GM23338 (cell line): ENCODE measurements around the gene COG2. TPM values are rescaled to one million over a fixed set of nuclear protein-coding genes. Genes with fewer than 3 reads are reported as not detected.
A peak's percentile ranks its signal among the peaks of the same experiment; 100 is the strongest.

Source experiments
- ATAC-seq: fragments of 200-7000 bp; cut with Tn5 transposase; 3 replicates; pipeline ENCODE4 v1.9.1; 2020
- DNase-seq: peaks from one replicate; pipeline ENCODE4 v3.0.0-alpha.2; 2015; ENCODE audit warnings: low spot score
- H2AFZ ChIP-seq: fragments of 200-600 bp; sonication (generic); 2 replicates; pipeline ENCODE4 v1.8.0; 2016; ENCODE audit warnings: antibody characterized with exemption, mild to moderate bottlenecking, moderate library complexity
- H3F3A ChIP-seq: fragments of 200-600 bp; sonication (generic); replicated peaks from 2 replicates; pipeline ENCODE4 v1.8.0; 2017; ENCODE audit warnings: antibody characterized with exemption, mixed run types, low read depth
- H3K27ac ChIP-seq: fragments of 200-600 bp; sonication (generic); 2 replicates; pipeline ENCODE4 v1.6.1; 2016; ENCODE audit warnings: low read depth
- H3K27me3 ChIP-seq: fragments of 200-600 bp; sonication (generic); 2 replicates; pipeline ENCODE4 v1.8.0; 2016; ENCODE audit warnings: mild to moderate bottlenecking, mixed run types, moderate library complexity; ENCODE audit not compliant: insufficient read depth
- H3K36me3 ChIP-seq: fragments of 200-600 bp; sonication (generic); 2 replicates; pipeline ENCODE4 v1.8.0; 2016; ENCODE audit warnings: mild to moderate bottlenecking; ENCODE audit not compliant: insufficient read depth
- H3K4me1 ChIP-seq: fragments of 200-600 bp; sonication (generic); 2 replicates; pipeline ENCODE4 v1.8.0; 2016; ENCODE audit warnings: mild to moderate bottlenecking, moderate library complexity; ENCODE audit not compliant: insufficient read depth
- H3K4me2 ChIP-seq: fragments of 200-600 bp; sonication (generic); 2 replicates; pipeline ENCODE4 v1.7.1; 2017; ENCODE audit warnings: mixed run types
- H3K4me3 ChIP-seq: fragments of 200-600 bp; sonication (generic); 2 replicates; pipeline ENCODE4 v1.6.1; 2016; ENCODE audit warnings: mixed run types
- H3K79me2 ChIP-seq: fragments of 200-600 bp; sonication (generic); replicated peaks from 2 replicates; pipeline ENCODE4 v1.8.0; 2017; ENCODE audit warnings: mild to moderate bottlenecking; ENCODE audit not compliant: insufficient read depth
- H3K9me2 ChIP-seq: fragments of 200-600 bp; sonication (generic); 2 replicates; pipeline ENCODE4 v1.8.0; 2017; ENCODE audit not compliant: insufficient read depth
- H4K20me1 ChIP-seq: fragments of 200-600 bp; sonication (generic); replicated peaks from 2 replicates; pipeline ENCODE4 v1.8.0; 2017; ENCODE audit warnings: mild to moderate bottlenecking; ENCODE audit not compliant: insufficient read depth
- H3K27ac Mint-ChIP-seq: 2 replicates; pipeline ENCODE4 v1.8.0; 2020; ENCODE audit warnings: inconsistent platforms, mild to moderate bottlenecking, moderate library complexity, mixed read lengths
- H3K27me3 Mint-ChIP-seq: 3 replicates; pipeline ENCODE4 v1.8.0; 2022; ENCODE audit warnings: low read depth, mild to moderate bottlenecking, moderate library complexity, mixed read lengths, inconsistent platforms; ENCODE audit not compliant: insufficient read depth, poor library complexity
- H3K36me3 Mint-ChIP-seq: 3 replicates; pipeline ENCODE4 v1.8.0; 2021; ENCODE audit warnings: low read depth, mild to moderate bottlenecking, inconsistent platforms, moderate library complexity, mixed read lengths
- H3K4me1 Mint-ChIP-seq: 3 replicates; pipeline ENCODE4 v1.8.0; 2020; ENCODE audit warnings: mild to moderate bottlenecking, inconsistent platforms, mixed read lengths
- H3K4me3 Mint-ChIP-seq: 3 replicates; pipeline ENCODE4 v1.8.0; 2021; ENCODE audit warnings: moderate library complexity, mild to moderate bottlenecking, inconsistent platforms, mixed read lengths
- H3K9me3 Mint-ChIP-seq: 3 replicates; pipeline ENCODE4 v1.8.0; 2020; ENCODE audit warnings: moderate library complexity, mild to moderate bottlenecking, inconsistent platforms, mixed read lengths
- ETS1 ChIP-seq: IDR thresholded peaks from 2 replicates; pipeline ENCODE4 v1.6.1; 2016; ENCODE audit warnings: antibody characterized with exemption
- EZH2 ChIP-seq: fragments of 200-600 bp; sonication (generic); IDR thresholded peaks from one replicate; pipeline ENCODE4 v1.8.0; 2017; ENCODE audit warnings: antibody characterized with exemption, mild to moderate bottlenecking, low read depth; ENCODE audit not compliant: unreplicated experiment
- EZH2phosphoT487 ChIP-seq: fragments of 200-600 bp; sonication (generic); IDR thresholded peaks from one replicate; pipeline ENCODE4 v1.8.1; 2018; ENCODE audit warnings: antibody characterized with exemption; ENCODE audit not compliant: unreplicated experiment
- JUNB ChIP-seq: IDR thresholded peaks from one replicate; pipeline ENCODE4 v1.6.1; 2016; ENCODE audit warnings: antibody characterized with exemption; ENCODE audit not compliant: unreplicated experiment
- NANOG ChIP-seq: IDR thresholded peaks from 2 replicates; pipeline ENCODE4 v1.6.1; 2016; ENCODE audit warnings: antibody characterized with exemption, borderline replicate concordance
- POLR2AphosphoS5 ChIP-seq: IDR thresholded peaks from 2 replicates; pipeline ENCODE4 v1.6.1; 2016; ENCODE audit warnings: antibody characterized with exemption, low read depth
- REST ChIP-seq: IDR thresholded peaks from one replicate; pipeline ENCODE4 v1.6.1; 2018; ENCODE audit warnings: antibody characterized with exemption; ENCODE audit not compliant: unreplicated experiment
- STAT1 ChIP-seq: IDR thresholded peaks from one replicate; pipeline ENCODE4 v1.6.1; 2016; ENCODE audit warnings: antibody characterized with exemption; ENCODE audit not compliant: unreplicated experiment
- polyA plus RNA-seq: library from polyadenylated mRNA; unstranded; fragments of >200 nt; fragmentation: Nextera tagmentation; extraction: Ambion mirVana; gene quantifications from 2 replicates; pipeline ENCODE4 v1.2.1, GENCODE V29; 2016
- total RNA-seq: library from RNA; depleted of rRNA; stranded (reverse); fragments of >200 nt; shearing (Covaris generic); gene quantifications from 2 replicates; pipeline ENCODE4 v1.2.3, GENCODE V29; 2014
- TF ChIP-seq, protein P1 (sequence below), 2 experiments: fragments of 200-600 bp in 1 of 2; sonication (generic) in 1 of 2; conservative IDR thresholded peaks; 2 replicates each; pipeline versions ENCODE4 v1.5.1 to v1.6.1; 2016 to 2017; ENCODE audit warnings: antibody characterized with exemption in 2 of 2, low read depth in 2 of 2, mild to moderate bottlenecking in 2 of 2, moderate library complexity in 1 of 2
- TF ChIP-seq, protein P2 (sequence below): fragments of 250-450 bp; sonication (Bioruptor Pico); IDR thresholded peaks from 2 replicates; pipeline ENCODE4 v1.5.0; 2020; ENCODE audit warnings: mild to moderate bottlenecking, moderate library complexity

The COG2 gene
- total and polyA plus RNA-seq, 2 experiments from 2014 or later: 35.8 to 38.5 TPM

GRCh38 chr1:230693221-230693620, 50.9 kb downstream of the COG2 start (continued):
- TF ChIP-seq NANOG (no peak), ETS1 (no peak), POLR2AphosphoS5 (no peak), STAT1 (no peak), JUNB (no peak), EZH2 (no peak), EZH2phosphoT487 (no peak)
- TF ChIP-seq, protein P1, sequence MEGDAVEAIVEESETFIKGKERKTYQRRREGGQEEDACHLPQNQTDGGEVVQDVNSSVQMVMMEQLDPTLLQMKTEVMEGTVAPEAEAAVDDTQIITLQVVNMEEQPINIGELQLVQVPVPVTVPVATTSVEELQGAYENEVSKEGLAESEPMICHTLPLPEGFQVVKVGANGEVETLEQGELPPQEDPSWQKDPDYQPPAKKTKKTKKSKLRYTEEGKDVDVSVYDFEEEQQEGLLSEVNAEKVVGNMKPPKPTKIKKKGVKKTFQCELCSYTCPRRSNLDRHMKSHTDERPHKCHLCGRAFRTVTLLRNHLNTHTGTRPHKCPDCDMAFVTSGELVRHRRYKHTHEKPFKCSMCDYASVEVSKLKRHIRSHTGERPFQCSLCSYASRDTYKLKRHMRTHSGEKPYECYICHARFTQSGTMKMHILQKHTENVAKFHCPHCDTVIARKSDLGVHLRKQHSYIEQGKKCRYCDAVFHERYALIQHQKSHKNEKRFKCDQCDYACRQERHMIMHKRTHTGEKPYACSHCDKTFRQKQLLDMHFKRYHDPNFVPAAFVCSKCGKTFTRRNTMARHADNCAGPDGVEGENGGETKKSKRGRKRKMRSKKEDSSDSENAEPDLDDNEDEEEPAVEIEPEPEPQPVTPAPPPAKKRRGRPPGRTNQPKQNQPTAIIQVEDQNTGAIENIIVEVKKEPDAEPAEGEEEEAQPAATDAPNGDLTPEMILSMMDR (conservative IDR thresholded peaks at IDR 0.05; ENCODE audit: low read depth in 2 of 2): no peak

DNA sequence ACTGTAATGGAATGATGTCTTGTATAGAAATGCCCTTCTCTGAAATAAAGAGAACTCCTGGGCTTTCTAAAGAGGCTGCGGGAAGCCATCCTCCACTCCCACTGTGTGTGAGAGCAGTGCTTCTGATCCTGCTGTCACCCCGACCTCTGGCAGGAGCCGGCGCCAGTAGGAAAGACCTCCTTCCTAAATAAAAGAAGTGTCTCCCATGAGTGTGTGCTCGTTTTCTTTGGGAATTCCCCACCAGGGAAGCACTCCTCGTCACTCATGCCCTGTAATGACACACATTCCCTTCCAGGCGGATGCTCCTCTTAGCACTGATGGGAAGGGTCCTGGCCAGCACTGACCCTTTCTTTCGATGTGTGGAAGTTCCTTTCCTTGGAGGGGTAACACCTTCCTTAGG, 51.5 kb downstream of the COG2 start:
- Histone ChIP-seq H3K36me3 (peaks cover 31% of the 10 kb centered on the region), H4K20me1 (no peaks in the 10 kb centered on the region; the same call in 1 of the 2 replicates), H3K27ac (no peak overlapping the region), H3K27me3 (no peaks in the 10 kb centered on the region), H3K4me1 (no peaks in the 10 kb centered on the region), H3F3A (no peaks in the 10 kb centered on the region), H3K79me2 (no peaks in the 10 kb centered on the region), H3K9me2 (no peaks in the 10 kb centered on the region), H3K4me2 (no peak overlapping the region), H3K4me3 (no peak overlapping the region), H2AFZ (no peak overlapping the region)
- Mint-ChIP-seq H3K27me3 (peaks cover 6% of the 10 kb centered on the region), H3K4me3 (no peak overlapping the region), H3K36me3 (peaks cover 39% of the 10 kb centered on the region), H3K4me1 (peaks cover 7% of the 10 kb centered on the region), H3K9me3 (no peaks in the 10 kb centered on the region), H3K27ac (peak overlapping the region; percentile 6; the same call in 1 of the 2 replicates)
- no peak for ATAC-seq
- no peak for DNase-seq
- TF ChIP-seq STAT1 (no peak), EZH2phosphoT487 (no peak), POLR2AphosphoS5 (no peak), JUNB (no peak), REST (no peak)
- TF ChIP-seq, protein P2, sequence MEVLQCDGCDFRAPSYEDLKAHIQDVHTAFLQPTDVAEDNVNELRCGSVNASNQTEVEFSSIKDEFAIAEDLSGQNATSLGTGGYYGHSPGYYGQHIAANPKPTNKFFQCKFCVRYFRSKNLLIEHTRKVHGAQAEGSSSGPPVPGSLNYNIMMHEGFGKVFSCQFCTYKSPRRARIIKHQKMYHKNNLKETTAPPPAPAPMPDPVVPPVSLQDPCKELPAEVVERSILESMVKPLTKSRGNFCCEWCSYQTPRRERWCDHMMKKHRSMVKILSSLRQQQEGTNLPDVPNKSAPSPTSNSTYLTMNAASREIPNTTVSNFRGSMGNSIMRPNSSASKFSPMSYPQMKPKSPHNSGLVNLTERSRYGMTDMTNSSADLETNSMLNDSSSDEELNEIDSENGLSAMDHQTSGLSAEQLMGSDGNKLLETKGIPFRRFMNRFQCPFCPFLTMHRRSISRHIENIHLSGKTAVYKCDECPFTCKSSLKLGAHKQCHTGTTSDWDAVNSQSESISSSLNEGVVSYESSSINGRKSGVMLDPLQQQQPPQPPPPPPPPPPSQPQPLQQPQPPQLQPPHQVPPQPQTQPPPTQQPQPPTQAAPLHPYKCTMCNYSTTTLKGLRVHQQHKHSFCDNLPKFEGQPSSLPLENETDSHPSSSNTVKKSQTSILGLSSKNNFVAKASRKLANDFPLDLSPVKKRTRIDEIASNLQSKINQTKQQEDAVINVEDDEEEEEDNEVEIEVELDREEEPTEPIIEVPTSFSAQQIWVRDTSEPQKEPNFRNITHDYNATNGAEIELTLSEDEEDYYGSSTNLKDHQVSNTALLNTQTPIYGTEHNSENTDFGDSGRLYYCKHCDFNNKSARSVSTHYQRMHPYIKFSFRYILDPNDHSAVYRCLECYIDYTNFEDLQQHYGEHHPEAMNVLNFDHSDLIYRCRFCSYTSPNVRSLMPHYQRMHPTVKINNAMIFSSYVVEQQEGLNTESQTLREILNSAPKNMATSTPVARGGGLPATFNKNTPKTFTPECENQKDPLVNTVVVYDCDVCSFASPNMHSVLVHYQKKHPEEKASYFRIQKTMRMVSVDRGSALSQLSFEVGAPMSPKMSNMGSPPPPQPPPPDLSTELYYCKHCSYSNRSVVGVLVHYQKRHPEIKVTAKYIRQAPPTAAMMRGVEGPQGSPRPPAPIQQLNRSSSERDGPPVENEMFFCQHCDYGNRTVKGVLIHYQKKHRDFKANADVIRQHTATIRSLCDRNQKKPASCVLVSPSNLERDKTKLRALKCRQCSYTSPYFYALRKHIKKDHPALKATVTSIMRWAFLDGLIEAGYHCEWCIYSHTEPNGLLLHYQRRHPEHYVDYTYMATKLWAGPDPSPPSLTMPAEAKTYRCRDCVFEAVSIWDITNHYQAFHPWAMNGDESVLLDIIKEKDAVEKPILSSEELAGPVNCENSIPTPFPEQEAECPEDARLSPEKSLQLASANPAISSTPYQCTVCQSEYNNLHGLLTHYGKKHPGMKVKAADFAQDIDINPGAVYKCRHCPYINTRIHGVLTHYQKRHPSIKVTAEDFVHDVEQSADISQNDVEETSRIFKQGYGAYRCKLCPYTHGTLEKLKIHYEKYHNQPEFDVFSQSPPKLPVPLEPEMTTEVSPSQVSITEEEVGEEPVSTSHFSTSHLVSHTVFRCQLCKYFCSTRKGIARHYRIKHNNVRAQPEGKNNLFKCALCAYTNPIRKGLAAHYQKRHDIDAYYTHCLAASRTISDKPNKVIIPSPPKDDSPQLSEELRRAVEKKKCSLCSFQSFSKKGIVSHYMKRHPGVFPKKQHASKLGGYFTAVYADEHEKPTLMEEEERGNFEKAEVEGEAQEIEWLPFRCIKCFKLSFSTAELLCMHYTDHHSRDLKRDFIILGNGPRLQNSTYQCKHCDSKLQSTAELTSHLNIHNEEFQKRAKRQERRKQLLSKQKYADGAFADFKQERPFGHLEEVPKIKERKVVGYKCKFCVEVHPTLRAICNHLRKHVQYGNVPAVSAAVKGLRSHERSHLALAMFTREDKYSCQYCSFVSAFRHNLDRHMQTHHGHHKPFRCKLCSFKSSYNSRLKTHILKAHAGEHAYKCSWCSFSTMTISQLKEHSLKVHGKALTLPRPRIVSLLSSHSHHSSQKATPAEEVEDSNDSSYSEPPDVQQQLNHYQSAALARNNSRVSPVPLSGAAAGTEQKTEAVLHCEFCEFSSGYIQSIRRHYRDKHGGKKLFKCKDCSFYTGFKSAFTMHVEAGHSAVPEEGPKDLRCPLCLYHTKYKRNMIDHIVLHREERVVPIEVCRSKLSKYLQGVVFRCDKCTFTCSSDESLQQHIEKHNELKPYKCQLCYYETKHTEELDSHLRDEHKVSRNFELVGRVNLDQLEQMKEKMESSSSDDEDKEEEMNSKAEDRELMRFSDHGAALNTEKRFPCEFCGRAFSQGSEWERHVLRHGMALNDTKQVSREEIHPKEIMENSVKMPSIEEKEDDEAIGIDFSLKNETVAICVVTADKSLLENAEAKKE: no peak
- TF ChIP-seq, protein P1 (conservative IDR thresholded peaks at IDR 0.05; ENCODE audit: low read depth in 2 of 2): no peak
